ENCODE data around the gene ANTXR1.
"Not testable (repeated sequence)": the region's sequence is repeated elsewhere in the genome, so short reads cannot be mapped to it uniquely, and the experiment has no call there.

ANTXR1 gene

DNA sequence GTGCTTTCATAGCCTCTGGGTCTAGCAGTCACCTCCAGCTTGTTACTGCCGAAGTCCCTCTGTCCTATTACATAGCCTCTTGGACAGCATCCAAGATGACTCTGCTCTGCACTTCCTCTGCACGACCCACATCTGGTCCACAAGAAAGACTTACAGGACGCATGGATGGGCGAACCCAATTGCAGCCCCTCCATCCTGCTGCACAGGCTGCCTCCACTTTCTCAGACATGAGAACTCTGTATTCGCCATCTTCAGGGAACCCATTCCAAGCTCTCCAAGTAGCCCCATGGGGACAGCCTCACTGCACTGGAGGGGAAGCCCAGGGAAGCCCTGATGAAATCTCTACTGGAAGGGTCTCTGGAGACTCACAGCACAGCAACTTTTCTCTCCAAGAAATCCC is 201.9 kb downstream of the ANTXR1 start:
- no peak for DNase-seq

- DNase-seq: peak; percentile 45
Measured at GRCh38 chr2:69216535-69217332, 203.8 kb downstream of the ANTXR1 start.

DNA sequence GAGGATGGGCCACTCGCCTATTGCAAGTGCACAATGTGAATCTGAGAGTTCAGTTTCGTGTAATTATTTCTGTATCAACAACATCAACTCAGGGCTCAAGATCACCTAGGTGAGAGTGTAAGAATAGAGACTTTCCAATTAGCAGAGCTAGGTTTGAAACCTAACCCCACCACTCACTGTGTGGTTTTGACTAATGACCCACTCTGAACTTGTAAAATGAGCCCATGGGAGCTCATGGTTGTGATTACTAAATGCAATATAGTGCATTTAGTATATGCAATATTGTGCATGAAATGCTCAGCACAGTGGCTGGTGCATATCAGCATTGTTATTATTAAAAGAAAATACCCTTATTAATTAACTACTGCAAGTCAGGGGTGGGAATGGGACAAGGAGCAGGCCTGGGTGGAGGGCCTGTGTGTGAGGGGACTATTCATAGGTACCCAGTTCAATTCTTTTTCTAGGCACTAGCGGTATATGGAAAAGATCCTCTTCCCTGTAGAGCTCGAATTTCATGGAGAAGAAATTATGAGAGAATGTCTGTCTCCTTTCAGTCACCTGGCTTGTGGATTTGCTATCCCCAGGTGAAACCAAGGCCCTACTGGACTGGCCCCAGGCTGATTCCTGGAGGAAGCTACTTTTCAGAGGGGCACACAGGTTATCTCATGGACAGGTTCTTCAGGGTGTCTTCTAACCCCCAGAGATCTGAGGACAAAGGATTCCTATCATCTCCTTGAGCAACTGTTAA is 204.5 kb downstream of the ANTXR1 start:
- no peak for DNase-seq

DNA sequence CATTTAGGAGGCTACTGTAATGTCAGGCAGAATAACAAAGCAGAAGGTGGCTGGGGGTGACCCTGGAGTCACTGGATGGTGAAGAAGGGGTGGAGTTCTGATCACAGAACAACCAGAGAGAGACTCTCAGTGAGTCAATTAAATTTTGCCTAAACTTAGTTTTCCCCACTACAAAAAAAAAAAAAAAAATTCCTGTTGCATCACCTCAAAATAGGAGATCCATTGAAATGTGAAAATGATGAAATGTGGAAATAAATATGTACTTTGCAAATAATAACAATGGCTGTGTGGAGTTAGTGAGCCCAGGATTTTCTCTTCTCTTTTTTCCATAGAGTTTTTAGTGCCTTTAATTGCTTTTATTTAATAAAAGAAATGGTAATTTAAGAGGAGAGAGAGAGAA is 208.5 kb downstream of the ANTXR1 start:
- DNase-seq: no peak

GRCh38 chr2:69221960-69222751 is 209.2 kb downstream of the ANTXR1 start:
- DNase-seq: no peak

DNA sequence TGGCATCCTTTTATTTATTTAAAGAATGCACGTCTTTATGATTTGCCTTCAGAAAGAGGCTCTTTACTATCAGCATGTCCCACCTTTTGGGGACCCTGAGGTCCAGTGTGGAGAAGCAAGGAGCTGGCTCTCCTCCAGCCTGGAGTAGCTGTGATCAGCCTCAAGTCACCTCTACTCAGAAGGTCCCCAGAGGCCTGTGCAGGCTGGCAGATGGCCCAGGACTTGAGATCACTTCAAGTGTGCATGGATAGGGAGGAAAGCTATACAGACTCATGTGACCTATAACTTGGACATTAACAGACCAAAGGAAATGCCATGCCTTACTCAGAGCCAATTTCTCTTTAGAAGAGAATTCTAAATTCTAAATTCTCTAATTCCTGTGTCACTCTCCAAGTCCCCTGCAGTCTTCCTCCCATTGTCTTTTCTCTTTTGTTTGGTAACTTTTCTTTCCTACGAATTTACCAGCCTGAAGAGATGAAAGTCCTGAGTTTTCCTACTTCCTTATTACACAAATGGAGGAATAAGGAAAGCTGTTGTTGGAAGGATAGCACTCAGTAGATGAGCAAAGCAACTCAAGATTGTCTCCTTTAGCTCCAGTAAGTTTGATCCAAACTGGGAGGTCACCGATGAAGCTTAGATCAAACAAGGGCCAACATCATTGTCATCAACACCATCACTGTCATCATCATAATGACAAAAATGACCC is 210.1 kb downstream of the ANTXR1 start:
- no peak for DNase-seq

DNA sequence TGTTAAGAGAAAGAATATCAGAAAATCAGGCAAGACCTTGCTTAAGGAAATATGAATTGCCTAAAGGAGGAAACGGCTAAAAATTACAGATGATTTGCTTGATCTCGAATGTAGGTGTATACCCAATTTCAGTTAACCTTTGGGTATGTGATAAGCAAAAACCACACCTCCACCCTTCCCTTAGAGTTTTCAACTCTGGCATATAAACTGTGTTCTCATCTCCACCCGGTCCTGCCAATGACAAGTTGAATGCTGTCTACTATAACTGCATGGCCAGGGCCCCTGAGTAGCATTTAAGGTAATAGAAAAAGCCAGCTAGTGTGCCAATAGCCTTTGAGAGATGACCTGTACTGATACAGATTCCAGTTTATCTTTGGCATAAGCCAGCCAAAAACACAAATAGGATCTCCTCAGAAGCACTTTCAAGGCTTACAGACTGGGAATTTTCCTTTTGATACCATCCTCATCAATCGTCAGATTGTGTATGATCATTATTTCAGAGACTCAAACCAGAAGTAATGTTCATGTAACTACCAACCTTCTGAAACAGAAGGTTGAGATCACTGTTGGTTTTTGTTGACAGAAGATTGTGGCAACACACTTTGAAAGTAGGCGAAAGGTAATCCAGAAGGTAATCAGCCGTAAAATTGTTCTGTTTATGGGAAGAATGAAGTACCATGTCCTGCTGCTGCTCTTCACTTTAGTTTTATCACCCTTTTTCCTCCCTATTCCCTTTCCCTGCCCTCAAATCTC is 211.0 kb downstream of the ANTXR1 start:
- DNase-seq: peak; percentile 37

GRCh38 chr2:69224512-69224837 is 211.5 kb downstream of the ANTXR1 start:
- no peak for DNase-seq

DNA sequence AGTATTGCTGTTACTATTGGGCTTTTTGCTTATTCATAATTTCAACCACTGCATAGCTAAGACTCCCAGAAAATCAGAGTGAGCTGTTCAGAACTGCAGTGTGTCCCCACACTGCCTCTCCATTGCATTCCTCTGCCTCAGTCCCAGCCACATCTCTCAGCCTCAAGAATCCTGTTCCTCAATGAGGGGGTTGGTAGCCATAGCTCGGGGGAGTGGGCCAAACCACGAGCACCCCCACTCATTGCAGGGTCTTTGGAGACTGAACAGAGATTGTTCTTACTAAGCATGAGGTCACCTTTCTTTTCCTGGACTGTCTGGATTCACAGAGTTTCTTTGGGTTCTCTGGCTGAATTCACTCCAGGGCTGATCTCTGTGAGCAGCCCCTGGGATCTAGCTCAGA is 213.0 kb downstream of the ANTXR1 start:
- no peak for DNase-seq

GRCh38 chr2:69226903-69227302 is 213.9 kb downstream of the ANTXR1 start:
- DNase-seq: no peak

DNA sequence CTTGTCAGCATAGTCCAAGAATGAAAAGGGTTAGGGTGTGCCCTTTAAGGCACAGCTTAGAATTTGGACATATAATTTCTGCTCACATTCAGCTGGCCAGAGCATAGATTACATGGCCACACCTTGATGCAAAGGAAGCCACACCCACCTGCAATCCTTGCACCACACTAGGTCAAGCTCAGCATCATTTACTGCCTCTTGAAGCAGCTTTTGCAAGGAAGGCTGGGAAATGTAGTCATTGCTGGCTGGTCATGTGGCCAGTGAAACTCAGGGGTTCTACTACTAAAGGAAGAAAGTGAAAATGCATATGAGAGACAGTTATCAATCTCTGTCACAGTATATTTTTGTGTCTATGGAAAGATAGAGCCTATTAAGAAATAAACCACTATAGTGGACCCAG is 214.7 kb downstream of the ANTXR1 start:
- no peak for DNase-seq

GRCh38 chr2:69230946-69231345 is 218.0 kb downstream of the ANTXR1 start:
- not testable (repeated sequence) for DNase-seq

GRCh38 chr2:69231612-69232277 is 218.8 kb downstream of the ANTXR1 start:
- no peak for DNase-seq

DNA sequence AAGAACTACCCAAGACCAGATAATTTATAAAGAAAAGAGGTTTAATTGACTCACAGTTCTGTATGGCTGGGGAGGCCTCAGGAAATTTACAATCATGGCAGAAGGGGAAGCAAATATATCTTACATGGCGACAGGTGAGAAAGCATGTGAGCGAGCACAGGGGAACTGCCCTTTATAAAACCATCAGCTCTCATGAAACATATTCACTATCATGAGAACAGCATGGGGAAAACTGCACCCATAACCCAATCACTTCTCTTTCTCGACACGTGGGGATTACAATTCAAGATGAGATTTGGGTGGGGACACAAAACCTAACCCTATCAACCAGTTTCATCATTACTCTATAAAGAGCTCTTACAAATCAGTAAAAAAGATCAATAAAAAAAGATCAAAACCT is 222.9 kb downstream of the ANTXR1 start:
- not testable (repeated sequence) for DNase-seq

DNA sequence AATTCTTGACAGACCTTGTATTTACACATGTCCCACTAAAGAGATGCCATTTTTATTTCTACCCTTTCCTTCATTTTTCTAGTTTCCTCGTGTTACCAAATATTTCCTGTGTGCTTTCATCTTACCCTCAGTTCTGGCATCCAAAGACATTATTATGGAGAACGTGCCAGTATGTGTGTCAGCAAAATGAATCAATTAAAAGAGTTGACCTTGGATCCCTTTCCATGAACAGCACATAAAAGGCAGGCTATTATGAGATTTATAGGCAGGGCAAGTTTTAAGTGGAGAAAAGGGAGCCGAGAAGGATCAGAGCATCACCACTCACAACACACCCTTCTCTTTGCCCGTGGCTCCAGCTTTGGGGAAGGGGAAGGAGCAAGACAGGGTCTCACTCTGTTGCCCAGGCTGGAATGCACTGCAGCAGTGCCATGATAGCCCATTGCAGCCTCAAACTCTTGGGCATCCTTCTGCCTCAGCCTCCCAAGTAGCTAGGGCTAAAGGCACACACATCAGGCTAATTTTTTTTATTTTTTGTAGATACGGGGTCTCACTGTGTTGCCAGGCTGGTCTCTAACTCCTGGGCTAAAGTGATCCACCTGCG is 224.2 kb downstream of the ANTXR1 start:
- no peak for DNase-seq

DNA sequence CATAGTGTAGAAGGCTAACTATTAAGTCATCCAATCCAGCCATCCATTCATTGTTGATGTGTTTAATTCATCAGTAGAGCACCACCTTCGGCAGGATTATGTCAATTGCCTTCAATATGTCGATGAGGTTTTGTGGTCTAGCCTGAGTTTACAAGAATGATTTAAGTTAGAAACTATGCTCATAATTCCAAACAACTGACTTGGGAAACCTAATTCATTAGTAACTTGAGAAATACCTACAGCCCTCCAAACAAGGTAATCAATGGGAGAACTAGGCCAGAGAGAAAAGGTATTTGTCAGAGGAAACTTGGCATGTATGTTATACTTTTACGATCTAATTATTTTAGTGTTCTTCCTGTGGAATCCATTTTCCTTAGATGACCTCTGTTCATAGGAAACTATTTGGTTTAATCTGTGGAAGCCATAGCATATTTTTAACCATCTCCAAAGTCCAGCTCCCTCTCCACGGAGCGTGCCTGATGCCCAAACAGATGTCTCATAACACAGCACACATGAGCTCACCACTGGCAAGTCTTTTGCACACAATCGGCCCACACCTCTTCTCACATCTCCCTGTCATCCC is 225.6 kb downstream of the ANTXR1 start:
- no peak for DNase-seq

GRCh38 chr2:69241093-69241492 is 228.1 kb downstream of the ANTXR1 start:
- DNase-seq: no peak

DNA sequence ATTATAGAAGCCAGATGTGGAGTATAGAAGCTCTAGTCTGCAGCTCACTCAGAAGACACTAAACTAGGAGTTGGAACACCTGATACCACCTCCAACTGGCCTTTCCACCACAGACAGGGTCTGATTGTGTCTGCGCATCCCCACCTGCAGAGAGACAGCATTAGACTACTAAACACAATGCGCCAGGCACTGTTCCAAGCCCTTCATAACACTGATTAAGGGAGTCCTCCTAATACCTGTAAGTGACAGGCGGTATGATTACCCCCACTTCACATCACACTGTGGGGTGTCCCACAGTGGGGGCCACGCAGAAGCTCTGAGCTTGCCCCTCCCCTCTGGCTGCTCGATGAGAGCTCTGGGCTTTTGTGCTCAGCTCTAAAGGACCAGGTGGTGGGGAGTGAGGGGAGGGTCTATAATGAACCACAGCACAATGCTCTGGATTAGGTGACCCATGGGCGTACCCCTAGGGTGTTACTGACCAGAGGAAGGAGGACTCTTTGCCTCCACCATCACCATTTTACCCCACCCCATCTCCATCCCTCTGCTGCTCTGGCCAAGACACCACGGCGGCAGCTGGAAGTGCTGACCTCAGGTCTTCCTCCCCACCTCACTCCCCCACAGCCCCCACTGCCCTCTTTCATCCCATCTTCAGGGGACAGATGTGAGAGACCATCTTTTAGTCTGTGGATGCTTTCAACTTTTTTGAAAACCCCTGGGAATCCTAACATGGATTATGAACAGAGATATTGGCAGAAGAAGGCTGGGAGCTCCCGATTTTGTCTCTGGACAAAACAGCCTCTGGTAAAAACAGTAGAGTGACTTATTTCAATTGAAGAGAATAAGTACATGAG is 228.9 kb downstream of the ANTXR1 start:
- no peak for DNase-seq

GRCh38 chr2:69242651-69243051 is 229.7 kb downstream of the ANTXR1 start:
- no peak for DNase-seq

- no peak for DNase-seq
Measured at GRCh38 chr2:69243652-69244051, 230.7 kb downstream of the ANTXR1 start.
